Middle frontal gyrus (tissue), 1 donor: Measurements from ENCODE around the gene SMCHD1.
"Not testable (repeated sequence)": the region's sequence is repeated elsewhere in the genome, so short reads cannot be mapped to it uniquely, and the experiment has no call there.

Source experiments
- DNase-seq: peaks from one replicate; pipeline ENCODE4 v3.0.0-alpha.2; 2015; ENCODE audit warnings: low spot score; ENCODE audit errors: extremely low spot score

Gene SMCHD1

GRCh38 chr18:2814928-2815327, 159.4 kb downstream of the SMCHD1 start:
- DNase-seq = no peak

- no peak for DNase-seq
Observed at GRCh38 chr18:2818281-2818680, 162.8 kb downstream of the SMCHD1 start.

- no peak for DNase-seq
Observed at GRCh38 chr18:2821695-2822094, 166.2 kb downstream of the SMCHD1 start.

- no peak for DNase-seq
Observed at GRCh38 chr18:2822213-2822921, 166.8 kb downstream of the SMCHD1 start.

GRCh38 chr18:2823202-2823601, 167.7 kb downstream of the SMCHD1 start:
- no peak for DNase-seq

- DNase-seq = no peak
Observed at GRCh38 chr18:2823966-2824365, 168.4 kb downstream of the SMCHD1 start.

GRCh38 chr18:2824865-2825264, 169.3 kb downstream of the SMCHD1 start:
- DNase-seq = no peak

GRCh38 chr18:2825613-2826175, 170.2 kb downstream of the SMCHD1 start:
- DNase-seq = no peak

GRCh38 chr18:2826581-2826980, 171.1 kb downstream of the SMCHD1 start:
- DNase-seq = no peak

GRCh38 chr18:2827061-2827460, 171.5 kb downstream of the SMCHD1 start:
- DNase-seq = no peak

GRCh38 chr18:2836118-2836517, 180.6 kb downstream of the SMCHD1 start:
- not testable (repeated sequence) for DNase-seq

- not testable (repeated sequence) for DNase-seq
Observed at GRCh38 chr18:2837290-2837689, 181.8 kb downstream of the SMCHD1 start.

GRCh38 chr18:2839202-2839601, 183.7 kb downstream of the SMCHD1 start:
- no peak for DNase-seq

- no peak for DNase-seq
Observed at GRCh38 chr18:2840521-2840920, 185.0 kb downstream of the SMCHD1 start.

- no peak for DNase-seq
Observed at GRCh38 chr18:2843146-2843545, 187.6 kb downstream of the SMCHD1 start.

- DNase-seq = no peak
Observed at GRCh38 chr18:2845172-2845571, 189.6 kb downstream of the SMCHD1 start.

GRCh38 chr18:2846636-2847316, 191.2 kb downstream of the SMCHD1 start, which contains the start of gene EMILIN2:
Gene EMILIN2 (plus strand): TSS chr18:2847006. CDS start chr18:2847189, 183 bp downstream.
- DNase-seq = no peak

GRCh38 chr18:2847317-2848246, 192.1 kb downstream of the SMCHD1 start:
- DNase-seq = no peak

GRCh38 chr18:2848247-2849246, 193.0 kb downstream of the SMCHD1 start:
- no peak for DNase-seq

GRCh38 chr18:2850816-2851215, 195.3 kb downstream of the SMCHD1 start:
- no peak for DNase-seq
